GM19328 (cell line): Measurements from ENCODE around the gene GOLT1B.

ENCODE experiments used
- ATAC-seq: cut with Tn5 transposase; IDR thresholded peaks from one replicate; pipeline ENCODE4 v1.9.1; 2021; ENCODE audit warnings: mild to moderate bottlenecking, moderate library complexity; ENCODE audit not compliant: unreplicated experiment

Gene GOLT1B

GRCh38 chr12:21521541-21521940 lies 20.0 kb downstream of the GOLT1B start:
- no peak for ATAC-seq

GRCh38 chr12:21523148-21523547 lies 21.6 kb downstream of the GOLT1B start:
- ATAC-seq, result no peak

DNA sequence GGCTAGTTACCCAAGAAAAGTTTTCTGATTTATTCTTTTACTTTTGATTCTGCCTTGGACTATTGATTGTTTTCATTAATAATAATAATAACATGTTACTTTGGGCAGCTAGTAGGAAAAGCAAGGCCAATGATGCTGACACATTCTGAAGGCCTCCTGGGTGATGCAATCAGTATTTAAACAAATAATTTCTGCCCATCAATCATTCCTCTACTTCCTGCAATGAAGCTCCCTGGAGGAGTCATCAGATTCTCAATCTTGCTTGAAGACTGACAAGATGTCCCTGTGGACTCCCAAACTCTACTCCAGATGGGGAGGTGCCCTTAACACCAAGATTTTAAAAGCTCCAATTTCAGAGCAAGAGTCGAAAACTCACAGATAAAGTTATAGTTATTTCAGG lies 24.5 kb downstream of the GOLT1B start, which contains the start of gene SPX:
TSS of gene SPX (plus strand) at position 244 of the 400 bp plus-strand sequence. CDS start 177 bp downstream, outside the sequence.
- ATAC-seq, result no peak

DNA sequence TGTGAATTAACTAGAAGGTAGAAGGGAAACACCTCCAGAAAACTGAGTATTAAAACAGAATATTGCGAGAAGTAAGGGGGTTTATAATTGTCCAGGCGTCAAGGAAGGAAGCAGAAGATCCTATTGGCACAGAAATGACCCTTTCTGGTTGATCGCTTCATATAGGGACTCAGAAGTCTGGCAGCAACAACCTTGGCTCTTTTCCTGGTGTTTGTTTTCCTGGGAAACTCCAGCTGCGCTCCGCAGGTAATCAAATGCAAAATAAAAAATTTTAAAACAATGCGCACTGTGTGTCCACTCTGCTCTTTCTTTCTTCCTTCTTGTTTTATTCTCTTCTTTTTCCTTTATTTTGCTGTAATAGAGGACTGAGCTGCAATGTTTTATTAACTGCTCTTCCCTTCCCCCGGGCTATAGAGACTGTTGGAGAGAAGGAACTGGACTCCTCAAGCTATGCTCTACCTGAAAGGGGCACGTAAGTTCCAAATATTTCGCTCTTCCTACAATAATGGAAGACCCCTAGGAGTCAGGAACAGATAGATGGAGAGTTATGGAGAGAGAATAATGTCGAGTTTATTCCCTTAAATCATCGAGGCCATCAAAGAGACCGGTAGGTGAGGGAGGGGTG lies 25.2 kb downstream of the GOLT1B start:
- ATAC-seq, result no peak

DNA sequence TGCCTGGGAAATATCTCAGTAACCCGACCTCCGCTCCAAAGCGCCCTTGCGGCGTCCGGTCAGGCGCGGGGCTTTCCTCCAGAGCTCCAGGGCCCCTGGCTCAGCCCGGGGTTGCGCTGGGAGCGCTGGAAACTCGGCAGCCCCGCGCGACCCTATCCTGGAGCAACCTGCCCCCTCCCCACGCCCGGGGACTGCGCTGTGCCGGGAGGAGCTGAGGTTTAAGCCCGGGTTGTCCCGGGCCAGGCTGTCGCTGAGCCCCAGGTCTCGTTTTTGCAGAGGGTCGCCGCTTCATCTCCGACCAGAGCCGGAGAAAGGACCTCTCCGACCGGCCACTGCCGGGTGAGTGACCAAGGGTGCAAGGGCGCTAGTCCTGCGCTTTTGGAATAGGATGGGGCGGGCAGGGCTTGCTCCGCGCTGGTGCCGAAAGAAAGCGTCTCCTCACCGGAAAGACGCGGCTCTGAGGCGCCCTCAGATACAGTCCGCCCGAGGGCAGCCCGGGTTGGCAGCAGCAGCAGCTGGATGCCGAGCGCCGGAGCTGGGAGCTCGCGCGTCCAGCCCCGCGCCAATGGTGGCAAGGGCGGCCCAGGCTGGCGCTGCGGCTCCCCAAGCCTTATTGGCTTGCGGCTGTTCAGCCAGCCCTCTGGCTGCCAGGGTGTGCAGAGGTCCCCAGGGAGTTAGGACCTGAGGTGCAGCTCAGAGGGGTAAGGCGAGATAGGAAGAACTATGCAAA lies 26.0 kb downstream of the GOLT1B start:
- ATAC-seq, result peak; percentile 89

GRCh38 chr12:21528953-21529352 lies 27.4 kb downstream of the GOLT1B start:
- no peak for ATAC-seq

- ATAC-seq, result no peak
Observed at GRCh38 chr12:21529456-21529855, 27.9 kb downstream of the GOLT1B start.

DNA sequence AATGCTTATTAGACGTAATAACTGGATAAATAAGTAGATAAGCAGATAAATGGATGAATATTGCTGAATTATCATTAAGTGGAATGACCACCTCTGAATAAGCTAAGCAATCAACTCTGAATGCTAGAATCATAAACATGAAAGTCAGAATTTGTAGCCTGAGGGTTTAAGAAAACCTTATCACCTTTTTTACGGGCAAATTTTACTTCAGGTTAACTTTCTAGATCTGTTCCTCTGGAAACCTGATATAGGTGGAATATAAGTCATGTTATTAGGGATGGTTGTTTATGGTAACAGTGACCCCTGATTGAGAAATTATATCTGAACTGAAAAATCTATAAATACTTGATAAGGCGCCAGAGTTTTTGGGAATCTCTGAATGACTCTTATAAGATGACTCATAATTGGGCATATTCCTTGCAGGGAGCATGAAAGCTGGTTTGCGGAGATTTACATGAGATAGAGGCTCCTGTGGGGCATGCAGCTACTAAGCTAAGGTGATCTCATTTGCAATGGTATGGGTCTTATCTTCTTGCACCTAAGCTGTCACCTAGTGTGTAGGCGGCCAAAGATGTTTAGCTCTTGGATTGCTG lies 36.6 kb downstream of the GOLT1B start:
- ATAC-seq, result no peak

DNA sequence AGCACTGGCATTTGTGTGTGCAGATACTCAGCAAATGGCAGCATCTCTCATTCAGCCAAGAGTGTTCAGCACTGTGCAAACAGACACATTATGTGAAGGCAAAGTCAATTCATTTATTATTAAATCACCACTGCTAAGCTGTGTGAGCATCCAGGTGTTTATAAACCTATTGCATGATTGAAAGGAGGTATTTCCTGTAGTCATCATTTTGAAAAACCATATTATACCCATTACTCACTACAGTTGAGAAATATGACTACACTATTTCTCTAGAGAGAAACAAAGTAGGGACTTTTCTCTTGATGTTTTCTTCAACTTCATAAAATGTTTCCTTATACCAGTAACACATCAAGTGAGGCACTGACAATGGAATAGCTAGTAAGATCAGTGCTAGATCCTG lies 38.2 kb downstream of the GOLT1B start:
- no peak for ATAC-seq

GRCh38 chr12:21541773-21542172 lies 40.2 kb downstream of the GOLT1B start:
- no peak for ATAC-seq

GRCh38 chr12:21542403-21542802 lies 40.8 kb downstream of the GOLT1B start:
- ATAC-seq, result no peak

DNA sequence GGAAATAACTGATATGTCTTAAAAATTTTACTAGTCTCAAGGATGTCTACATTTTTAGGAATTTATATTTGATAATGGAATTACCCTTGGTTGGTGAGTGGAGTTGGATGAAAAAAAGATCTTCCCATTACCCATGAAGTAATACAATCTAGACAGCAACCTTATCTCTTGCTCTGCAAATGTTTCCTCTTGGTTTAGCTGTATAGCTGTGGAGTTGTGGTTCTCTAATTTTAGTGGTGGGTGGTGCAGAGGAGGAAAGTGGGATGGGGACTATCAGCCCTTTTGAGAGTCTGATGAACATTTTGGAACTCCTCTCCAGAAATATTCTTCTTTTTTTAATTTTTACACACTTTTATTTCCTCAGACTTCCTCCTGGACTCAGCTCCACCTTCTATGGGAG lies 41.6 kb downstream of the GOLT1B start:
- ATAC-seq, result no peak

- no peak for ATAC-seq
Observed at GRCh38 chr12:21545557-21545956, 44.0 kb downstream of the GOLT1B start.

GRCh38 chr12:21546716-21547115 lies 45.1 kb downstream of the GOLT1B start:
- ATAC-seq, result no peak

- ATAC-seq, result no peak
Observed at GRCh38 chr12:21547437-21547836, 45.8 kb downstream of the GOLT1B start.

DNA sequence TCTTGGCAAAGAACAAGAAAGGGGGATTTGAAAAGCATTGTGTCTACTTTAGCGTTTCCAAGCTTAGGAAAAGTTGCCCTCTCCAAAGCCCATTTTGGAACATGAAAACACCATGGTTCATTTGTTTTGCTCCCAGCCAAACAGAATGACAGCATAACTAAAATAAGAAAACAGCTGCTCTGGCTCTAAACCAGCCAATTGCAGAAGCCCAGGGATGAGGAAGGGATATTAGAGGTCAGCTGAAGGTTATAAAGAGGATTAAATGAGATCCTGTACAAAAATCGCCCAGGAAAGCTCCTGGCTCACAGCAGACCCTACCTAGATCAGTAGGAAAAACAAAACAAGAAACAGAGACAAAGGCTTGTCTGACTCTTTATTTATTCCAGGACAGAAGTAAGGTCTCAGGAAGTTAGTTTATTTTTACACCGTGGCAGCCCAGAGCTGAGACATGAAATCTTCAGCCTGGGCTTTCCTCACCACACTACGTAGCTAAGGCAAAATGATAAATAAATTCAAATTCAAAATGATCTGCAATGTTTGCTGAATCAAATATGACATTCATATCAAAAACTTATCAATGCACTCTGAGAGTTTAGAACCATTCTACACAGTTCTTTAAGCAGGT lies 50.4 kb downstream of the GOLT1B start:
- no peak for ATAC-seq

- ATAC-seq, result no peak
Observed at GRCh38 chr12:21552635-21553328, 51.2 kb downstream of the GOLT1B start.

GRCh38 chr12:21553329-21553675 lies 51.7 kb downstream of the GOLT1B start:
- no peak for ATAC-seq

- no peak for ATAC-seq
Observed at GRCh38 chr12:21558100-21558679, 56.6 kb downstream of the GOLT1B start.

GRCh38 chr12:21559855-21560569 lies 58.4 kb downstream of the GOLT1B start:
- no peak for ATAC-seq
